NOMO-1 treated with dmso at 0.1 percent for 144 hours (cell line): ENCODE measurements around the gene XYLT2.

ENCODE experiments used
- DNase-seq: peaks from one replicate; lab custom pipeline; 2025; ENCODE audit not compliant: unreplicated experiment; lab: John Stamatoyannopoulos, UW

Gene XYLT2

DNA sequence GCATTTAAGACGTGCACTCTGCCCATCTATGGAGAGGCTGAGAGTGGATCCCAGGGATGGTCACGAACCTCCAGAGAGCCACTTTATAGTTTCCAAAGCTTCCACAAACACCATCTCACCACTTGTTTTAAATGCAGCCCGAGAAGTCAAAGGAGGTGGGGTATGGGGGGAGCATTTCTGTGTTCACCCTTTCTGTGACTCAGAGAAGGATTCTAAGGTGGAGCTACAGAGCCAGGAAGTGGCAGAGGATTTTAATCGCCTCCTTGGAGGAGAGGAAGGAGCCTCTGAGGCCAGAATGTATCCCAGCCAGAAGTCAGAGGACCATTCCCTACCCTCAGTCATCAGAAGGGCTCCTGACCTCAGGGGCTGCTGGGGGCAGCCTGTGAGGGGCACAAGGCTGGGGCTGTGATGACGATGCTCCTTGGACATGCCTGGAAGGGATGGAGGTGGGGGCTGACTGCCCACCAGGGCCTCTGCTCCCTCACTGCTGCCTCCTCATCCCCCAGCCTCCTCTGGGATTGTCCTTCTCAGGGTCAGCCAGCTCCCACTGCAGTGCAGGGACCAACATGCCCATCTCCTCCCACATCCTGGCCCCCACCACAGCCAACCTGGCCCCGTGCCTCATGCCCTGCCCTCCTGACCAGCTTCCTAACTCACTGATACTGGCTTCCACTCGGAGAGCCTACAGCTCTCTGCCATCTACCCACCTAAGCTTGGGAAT is 2.8 kb downstream of the XYLT2 start:
- DNase-seq = no peak

DNA sequence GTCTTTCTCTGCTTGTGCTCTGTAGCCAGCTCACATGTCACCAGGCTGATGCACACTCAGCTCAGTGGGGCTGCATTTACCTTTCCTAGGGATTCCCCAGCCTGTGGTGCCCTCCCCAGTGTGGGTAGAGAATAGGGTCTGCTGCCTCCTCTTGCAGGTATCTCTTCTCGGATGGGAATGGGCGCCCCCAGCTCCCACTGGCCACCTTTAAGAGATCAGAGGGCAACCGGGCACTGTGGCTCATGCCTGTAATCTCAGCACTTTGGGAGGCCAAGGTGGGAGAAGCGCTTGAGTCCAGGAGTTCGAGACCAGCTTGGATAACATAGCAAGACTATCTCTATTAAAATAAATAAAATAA is 3.3 kb downstream of the XYLT2 start:
- no peak for DNase-seq

DNA sequence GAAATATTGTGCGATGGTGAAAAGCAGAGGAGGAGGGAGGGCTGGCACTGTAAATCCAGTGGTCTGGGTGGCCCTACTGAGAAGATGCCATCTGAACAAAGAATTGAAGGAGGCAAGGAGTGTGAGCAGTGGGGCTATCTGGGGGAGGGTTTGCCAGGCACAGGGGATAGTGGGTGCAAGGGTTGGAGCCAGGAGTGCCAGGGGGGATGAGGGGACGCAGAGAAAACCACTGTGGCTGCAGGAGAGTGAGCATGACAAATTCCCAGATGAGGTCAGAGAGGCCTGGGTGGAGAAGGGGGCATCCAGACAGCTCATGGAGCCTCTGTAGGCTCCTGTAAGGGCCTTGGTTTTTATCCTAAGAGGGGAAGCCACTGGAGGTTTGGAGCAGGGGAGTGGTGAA is 4.8 kb downstream of the XYLT2 start:
- no peak for DNase-seq

DNA sequence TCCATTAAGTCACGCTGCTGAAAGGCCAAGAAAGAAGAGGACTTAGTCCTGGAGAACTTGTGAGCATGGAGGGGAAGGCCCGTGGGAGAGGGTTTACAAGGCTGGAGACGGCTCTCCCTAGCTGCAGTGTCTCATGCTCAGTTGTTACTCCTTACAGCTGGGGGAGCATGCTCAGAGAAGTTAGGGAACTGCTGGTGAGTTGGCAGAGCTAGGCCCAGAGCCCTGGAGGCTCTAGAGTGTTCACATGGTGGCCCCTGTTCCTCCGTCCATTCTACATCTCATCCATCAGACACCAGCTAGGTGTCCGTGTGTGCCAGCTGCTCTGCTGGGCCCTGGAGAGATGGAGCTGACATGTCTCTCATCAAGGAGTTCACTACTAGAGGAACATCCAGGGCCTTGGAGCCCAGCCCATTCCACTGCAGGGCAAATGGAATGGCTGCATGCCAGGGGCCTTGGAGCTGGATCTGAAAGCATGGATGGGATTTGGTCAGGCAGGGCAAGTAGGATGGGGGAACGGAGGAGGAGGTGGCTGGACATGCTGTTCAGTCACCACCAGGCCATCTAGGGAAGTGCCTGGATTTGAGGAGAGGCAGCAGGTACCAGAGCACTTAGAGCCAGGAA is 6.3 kb downstream of the XYLT2 start:
- no peak for DNase-seq

DNA sequence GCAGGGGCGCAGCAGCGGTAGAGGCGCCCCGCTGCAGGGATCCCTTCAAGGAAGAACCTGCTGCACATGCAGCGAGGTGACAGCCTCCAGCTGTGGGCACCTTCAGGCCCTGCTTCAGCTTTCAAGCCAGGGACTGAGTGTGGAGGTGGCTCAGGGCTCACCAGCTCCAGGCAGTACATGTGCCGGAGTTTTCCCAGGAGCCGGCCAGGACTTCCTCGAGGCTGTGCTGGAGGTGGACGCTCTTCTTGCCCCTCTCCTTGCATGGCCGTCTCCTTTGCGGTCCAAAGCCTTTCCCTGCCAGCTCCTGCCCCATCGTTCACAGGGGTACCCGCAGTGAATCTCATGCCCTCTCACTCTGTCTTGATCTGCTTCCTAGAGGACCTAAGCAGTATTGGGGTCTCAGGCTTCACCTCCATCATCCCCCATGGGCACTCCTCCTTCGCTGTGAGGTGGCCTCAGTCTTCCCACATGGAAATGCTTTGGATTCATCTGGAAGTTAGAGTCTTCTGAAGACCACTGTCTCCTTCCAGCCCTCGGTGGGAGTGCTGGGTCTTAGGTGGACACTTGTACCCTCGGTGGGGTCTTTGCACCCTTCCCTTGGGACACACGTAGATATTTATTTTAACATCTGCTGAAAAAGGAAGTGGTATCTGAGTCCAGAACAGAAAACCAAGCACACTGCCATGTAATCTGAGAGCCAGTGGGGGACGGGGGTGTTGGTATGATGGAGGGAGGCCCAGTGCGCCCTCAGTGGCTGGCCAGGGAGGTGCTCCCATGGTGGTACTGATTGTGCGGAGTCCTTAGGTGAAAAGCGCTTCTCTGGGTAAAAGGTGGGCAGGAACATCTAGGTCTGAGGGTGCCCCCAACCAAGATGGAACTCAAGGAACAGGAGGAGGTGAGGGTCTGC is 7.0 kb downstream of the XYLT2 start:
- no peak for DNase-seq

DNA sequence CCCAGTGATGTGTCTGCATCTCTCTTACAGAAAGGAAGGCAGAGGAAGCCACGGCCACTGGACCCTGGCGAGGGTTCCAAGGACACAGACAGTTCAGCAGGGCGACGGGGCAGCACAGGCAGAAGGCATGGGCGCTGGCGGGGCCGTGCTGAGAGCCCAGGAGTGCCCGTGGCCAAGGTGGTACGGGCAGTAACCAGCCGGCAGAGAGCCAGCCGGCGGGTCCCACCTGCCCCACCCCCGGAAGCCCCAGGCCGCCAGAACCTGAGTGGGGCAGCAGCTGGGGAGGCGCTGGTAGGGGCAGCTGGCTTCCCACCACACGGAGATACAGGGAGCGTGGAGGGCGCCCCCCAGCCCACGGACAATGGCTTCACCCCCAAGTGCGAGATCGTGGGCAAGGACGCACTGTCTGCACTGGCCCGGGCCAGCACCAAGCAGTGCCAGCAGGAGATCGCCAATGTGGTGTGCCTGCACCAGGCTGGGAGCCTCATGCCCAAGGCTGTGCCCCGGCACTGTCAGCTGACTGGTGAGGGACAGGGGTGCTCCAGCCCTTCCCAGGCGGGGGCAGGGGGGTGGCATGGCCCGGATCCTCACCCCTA is 7.8 kb downstream of the XYLT2 start:
- DNase-seq = no peak

DNA sequence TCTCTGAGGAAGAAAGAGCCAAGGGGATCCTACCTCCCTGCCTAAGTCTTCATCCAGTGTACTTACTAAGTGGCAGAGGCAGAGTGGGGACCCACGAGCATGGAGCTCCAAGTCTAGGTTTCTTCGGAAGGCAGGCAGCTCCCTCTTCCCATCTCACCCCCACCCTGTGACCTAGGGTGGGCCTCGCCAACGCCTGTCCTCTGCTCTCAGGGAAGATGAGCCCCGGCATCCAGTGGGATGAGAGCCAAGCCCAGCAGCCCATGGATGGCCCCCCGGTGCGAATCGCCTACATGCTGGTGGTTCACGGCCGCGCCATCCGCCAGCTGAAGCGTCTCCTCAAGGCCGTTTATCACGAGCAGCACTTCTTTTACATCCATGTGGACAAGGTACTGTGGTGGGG is 8.3 kb downstream of the XYLT2 start:
- DNase-seq = no peak

DNA sequence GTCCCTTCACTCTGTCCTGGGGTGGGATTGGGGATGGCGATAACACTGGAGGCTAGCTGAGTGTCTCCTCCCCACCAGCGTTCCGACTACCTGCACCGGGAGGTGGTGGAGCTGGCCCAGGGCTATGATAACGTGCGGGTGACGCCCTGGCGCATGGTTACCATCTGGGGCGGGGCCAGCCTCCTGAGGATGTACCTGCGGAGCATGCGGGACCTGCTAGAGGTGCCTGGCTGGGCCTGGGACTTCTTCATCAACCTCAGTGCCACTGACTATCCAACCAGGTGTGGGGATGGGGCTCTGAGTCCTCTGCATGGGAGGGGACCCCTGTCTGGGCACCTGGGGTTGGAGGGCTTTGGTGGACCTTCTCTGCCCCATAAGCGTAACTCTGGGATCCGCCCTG is 8.8 kb downstream of the XYLT2 start:
- DNase-seq = no peak

DNA sequence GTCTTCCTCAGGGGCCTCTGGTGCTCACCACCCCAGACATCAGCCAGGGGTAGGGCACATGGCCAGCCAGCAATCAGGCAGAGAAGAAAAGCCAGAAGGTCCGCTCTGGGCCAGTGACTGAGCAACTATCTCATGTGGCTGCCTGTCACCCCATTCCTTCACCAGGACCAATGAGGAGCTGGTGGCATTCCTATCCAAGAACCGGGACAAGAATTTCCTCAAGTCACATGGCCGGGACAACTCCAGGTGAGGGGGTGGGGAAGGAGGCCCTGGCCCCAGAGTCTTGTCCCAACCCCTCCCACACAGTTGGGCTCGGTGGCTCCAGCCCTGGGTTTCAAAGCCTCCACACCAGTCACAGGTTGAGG is 9.4 kb downstream of the XYLT2 start:
- DNase-seq = no peak

DNA sequence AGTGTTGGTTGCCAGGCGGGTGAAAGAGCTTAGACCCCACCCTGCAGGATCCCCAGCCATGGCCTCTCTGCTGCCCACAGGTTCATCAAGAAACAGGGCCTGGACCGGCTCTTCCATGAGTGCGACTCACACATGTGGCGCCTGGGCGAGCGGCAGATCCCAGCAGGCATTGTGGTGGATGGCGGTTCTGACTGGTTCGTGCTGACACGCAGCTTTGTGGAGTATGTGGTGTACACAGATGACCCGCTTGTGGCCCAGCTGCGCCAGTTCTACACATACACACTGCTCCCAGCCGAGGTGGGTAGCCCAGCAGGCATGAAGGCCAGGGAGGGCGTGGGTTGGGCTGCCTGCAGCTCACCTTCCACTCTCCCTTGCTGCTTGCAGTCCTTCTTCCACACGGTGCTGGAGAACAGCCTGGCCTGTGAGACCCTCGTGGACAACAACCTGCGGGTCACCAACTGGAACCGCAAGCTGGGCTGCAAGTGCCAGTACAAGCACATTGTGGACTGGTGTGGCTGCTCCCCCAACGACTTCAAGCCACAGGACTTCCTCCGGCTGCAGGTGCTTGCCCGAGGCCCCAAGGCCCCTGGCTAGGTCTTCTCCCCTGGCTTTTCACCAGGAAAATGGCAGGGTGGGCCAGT is 9.9 kb downstream of the XYLT2 start:
- no peak for DNase-seq

DNA sequence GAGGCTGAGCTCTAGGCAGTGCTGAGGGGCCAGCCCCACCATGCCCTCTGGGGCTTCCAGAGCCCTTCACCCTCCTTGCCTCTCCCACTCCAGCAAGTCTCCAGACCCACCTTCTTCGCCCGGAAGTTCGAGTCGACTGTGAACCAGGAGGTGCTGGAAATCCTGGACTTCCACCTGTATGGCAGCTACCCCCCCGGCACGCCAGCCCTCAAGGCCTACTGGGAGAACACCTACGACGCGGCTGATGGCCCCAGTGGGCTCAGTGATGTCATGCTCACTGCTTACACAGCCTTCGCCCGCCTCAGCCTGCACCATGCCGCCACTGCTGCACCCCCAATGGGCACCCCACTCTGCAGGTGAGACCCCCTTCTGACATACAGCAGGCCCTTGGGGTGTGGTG is 10.5 kb downstream of the XYLT2 start:
- no peak for DNase-seq

DNA sequence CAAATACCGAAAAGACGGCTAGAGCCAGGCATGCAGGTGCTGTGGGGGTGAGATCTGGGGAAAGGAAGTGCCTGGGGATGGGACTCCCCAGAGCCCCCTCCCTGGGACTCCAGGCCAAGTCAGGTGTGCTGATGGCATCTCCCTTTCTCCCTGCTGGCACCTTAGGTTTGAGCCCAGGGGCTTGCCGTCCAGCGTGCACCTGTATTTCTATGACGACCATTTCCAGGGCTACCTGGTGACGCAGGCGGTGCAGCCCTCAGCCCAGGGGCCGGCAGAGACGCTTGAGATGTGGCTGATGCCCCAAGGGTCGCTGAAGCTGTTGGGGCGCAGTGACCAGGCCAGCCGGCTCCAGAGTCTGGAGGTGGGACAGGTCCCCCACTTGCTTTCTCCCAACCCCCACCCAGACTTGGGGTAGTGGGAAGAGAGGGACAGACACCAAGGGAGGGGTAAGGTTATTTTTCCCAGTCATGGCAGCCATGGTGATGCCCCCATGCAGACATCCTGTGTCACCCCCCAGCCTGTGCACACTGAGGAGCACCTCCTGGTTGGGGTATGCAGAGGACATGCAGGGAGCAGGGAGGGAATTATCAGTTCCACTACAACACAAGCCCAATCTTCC is 11.1 kb downstream of the XYLT2 start:
- no peak for DNase-seq

DNA sequence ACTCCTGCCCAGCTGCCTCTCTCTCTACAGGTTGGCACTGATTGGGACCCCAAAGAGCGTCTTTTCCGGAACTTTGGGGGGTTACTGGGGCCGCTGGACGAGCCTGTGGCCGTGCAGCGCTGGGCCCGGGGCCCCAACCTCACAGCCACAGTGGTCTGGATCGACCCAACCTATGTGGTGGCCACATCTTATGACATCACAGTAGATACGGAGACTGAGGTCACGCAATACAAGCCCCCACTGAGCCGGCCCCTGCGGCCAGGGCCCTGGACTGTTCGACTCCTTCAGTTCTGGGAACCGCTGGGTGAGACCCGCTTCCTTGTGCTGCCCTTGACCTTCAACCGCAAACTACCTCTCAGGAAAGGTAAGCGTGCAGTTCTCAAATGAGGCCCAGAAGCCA is 12.3 kb downstream of the XYLT2 start:
- no peak for DNase-seq

DNA sequence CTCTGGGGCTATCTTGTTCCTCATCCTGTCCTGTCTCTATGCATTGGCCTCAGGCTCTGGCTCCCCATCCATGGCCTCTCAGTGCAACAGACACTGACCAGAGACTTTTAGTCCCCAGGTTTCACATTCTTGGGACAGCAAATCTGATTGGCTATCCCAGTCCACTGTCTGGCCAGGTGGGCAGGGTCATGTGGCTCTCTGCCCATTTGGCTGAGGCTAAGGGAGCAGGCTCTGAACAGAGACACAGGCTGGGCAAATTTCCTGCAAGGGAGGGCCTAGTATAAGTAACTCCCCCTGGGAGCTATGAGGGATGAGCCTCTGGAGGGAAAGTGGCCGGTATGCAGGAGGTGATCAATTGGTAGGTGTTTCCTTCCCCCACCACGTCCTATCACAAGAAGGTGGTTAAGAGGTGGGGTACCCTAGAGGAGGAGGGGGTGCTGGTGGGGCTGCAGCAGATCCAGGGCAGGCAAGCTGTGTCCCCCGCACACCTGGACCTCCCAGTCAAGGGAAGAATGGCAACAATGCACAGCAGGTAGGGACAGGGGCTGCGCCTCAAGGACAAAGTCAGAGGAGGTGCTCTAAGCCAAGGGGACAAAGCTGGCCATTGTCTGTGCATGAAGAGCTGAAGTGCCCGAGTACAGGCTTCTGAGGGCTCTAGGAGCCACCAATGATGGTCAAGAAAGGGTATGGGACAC is 13.2 kb downstream of the XYLT2 start:
- no peak for DNase-seq

DNA sequence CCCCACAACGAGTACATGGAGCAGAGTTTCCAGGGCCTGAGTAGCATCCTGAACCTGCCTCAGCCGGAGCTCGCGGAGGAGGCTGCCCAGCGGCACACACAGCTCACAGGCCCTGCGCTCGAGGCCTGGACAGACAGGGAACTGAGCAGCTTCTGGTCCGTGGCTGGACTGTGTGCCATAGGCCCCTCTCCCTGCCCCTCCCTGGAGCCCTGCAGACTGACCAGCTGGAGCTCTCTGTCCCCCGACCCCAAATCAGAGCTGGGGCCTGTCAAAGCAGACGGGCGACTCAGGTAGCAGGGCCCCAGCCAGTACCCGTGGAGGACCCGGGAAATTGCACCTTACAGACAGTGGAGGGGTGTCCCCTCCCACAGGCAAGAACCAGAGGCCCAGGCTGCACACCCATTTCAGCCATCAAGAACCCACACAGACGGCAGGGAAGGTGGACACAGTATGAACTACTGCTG is 14.1 kb downstream of the XYLT2 start:
- no peak for DNase-seq

DNA sequence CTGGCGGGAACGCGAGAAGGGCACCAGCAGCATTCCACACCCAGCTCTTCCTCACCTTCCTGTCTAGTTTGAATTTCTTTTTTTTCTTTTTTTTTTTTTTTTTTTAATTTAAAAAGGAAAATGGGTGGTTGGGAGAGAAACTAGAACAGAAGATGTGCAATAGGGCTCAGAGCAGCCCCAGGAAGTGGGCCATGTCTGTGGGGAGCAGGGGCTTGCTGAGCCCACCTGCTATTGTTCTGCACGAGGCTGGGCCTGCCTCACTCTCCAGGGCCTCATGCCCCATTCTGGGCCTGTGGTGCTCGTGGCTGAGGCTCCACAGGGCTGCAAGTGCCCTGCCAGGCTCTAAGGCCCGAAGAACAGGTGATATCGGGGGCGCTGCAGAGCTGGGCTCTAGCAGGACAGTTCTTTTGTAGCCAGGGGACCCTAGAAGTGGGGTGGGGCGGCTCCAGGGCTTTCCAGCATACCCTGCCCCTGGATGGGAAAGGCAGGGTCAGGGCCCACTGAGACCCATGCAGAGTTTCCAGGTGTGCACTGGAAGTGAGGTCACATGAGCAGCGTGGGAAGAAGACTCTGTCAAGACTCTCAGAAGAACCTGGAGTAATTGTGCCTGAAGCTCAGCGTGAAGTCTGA is 14.7 kb downstream of the XYLT2 start:
- DNase-seq = no peak

DNA sequence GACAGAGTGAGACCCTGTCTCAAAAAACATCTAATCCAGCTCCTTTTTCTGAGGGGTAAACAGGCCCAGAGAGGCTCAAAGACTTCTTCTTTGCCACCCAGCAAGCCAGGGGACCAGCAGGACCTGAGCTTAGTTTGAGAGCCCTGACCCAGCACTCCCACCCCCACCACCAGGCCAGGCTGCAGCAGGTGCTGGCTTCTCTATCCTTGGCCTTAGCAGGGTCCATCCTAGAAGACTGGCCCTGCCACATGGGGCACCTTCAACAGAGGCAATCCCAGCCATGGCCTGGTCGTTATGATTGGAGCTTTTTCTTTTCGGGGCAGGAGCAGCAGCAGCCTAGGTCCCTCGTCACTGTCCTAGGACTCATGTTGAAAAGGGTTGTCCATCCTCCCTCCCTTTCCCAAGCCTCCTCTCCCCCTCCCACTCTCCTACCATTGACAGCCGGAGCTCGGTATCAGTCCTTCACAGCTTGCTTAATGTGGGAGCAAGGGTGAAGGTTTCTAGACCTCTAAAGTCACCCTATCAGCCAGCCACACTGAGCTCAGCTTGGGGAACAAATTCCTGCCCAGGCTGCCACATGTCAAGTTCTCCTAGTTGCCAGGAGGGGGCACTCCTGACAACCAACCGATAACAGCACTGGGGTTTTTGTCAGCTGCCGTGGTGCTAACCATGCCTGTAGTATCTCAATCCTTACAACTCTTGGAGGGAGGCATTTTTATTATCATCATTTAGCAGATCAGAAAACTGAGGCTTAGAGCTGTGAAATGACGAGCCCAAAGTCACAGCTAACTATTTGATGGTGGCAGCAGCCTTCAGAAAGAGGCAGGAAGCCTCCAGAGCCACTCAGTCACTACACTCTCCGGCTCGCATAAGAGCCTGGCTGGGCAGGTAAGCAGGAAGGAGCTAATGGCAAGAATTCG is 15.9 kb downstream of the XYLT2 start:
- peak; percentile 66 for DNase-seq

DNA sequence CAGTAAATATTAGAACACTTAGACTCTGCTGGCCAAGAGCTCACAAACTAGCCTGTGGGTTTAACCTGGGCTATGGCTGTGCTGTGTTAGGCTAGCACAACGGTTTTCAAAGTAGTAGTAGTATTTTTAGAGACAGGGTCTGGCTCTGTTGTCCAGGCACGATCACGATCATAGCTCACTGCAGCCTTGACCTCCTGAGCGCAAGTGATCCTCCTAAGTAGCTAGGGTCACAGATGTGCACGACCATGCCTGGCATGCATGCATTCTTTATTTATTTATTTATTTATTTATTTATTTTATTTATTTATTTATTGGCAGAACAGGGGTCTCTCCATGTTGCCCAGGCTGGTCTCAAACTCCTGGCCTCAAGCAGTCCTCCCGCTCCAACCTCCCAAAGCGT is 16.7 kb downstream of the XYLT2 start:
- no peak for DNase-seq
